HFFc6 (cell line): ENCODE results near the gene FBXW5. TPM values are rescaled to one million over a fixed set of nuclear protein-coding genes. Genes with fewer than 3 reads are reported as not detected.

ENCODE experiments used
- DNase-seq: peaks from one replicate; pipeline ENCODE4 v3.0.0-alpha.2; 2018
- H3K27ac Mint-ChIP-seq: 2 replicates; pipeline ENCODE4 v1.8.0; 2020; ENCODE audit warnings: mild to moderate bottlenecking, mixed read lengths
- H3K27me3 Mint-ChIP-seq: 2 replicates; pipeline ENCODE4 v1.8.0; 2021; ENCODE audit warnings: mild to moderate bottlenecking, moderate library complexity, mixed read lengths; ENCODE audit not compliant: insufficient read depth
- H3K36me3 Mint-ChIP-seq: 2 replicates; pipeline ENCODE4 v1.8.0; 2021; ENCODE audit warnings: low read depth, mixed read lengths
- H3K4me1 Mint-ChIP-seq: 2 replicates; pipeline ENCODE4 v1.8.0; 2020; ENCODE audit warnings: low read depth, mixed read lengths
- H3K4me3 Mint-ChIP-seq: 2 replicates; pipeline ENCODE4 v1.8.0; 2020; ENCODE audit warnings: mild to moderate bottlenecking, moderate library complexity, mixed read lengths
- H3K9me3 Mint-ChIP-seq: 2 replicates; pipeline ENCODE4 v1.8.0; 2020; ENCODE audit warnings: mild to moderate bottlenecking, mixed read lengths
- CTCF ChIP-seq: fragments of 200-600 bp; sonication (generic); IDR thresholded peaks from 2 replicates; pipeline ENCODE4 v1.5.0; 2021; ENCODE audit warnings: antibody characterized with exemption, mild to moderate bottlenecking
- total RNA-seq, 6 experiments: library from RNA; stranded (reverse); fragmentation: NEBNext Ultra II Directional; extraction: Animal tissue kit (Norgen Biotek cat#: 25700); gene quantifications; 2 replicates in 1 of 6; 3 replicates in 5 of 6; pipeline ENCODE4 v1.2.3, GENCODE V29; 2021

The FBXW5 gene
- total RNA-seq, 6 experiments from 2014 or later, result 89.1 to 102 (median 94.4) TPM

GRCh38 chr9:136964833-136965422, 20.4 kb upstream of the FBXW5 start:
- peaks cover 4% of the 10 kb centered on the region for H3K27me3 Mint-ChIP-seq
- TF ChIP-seq CTCF, result no peak
- H3K9me3 Mint-ChIP-seq, result no peaks in the 10 kb centered on the region
- H3K4me3 Mint-ChIP-seq, result no peak overlapping the region
- no peak for DNase-seq
- peaks cover 10% of the 10 kb centered on the region for H3K4me1 Mint-ChIP-seq
- no peak overlapping the region for H3K27ac Mint-ChIP-seq
- no peaks in the 10 kb centered on the region for H3K36me3 Mint-ChIP-seq

- H3K9me3 Mint-ChIP-seq, result no peaks in the 10 kb centered on the region
- H3K4me3 Mint-ChIP-seq, result no peak overlapping the region
Measured at GRCh38 chr9:136964171-136964689, 19.7 kb upstream of the FBXW5 start.

GRCh38 chr9:136963751-136964150, 19.2 kb upstream of the FBXW5 start:
- TF ChIP-seq CTCF, result no peak
- no peak for DNase-seq
- H3K36me3 Mint-ChIP-seq, result no peaks in the 10 kb centered on the region
- peaks cover 4% of the 10 kb centered on the region for H3K27me3 Mint-ChIP-seq
- peaks cover 10% of the 10 kb centered on the region for H3K4me1 Mint-ChIP-seq
- H3K4me3 Mint-ChIP-seq, result no peak overlapping the region
- no peaks in the 10 kb centered on the region for H3K9me3 Mint-ChIP-seq
- no peak overlapping the region for H3K27ac Mint-ChIP-seq

More at GRCh38 chr9:136964171-136964689, 19.7 kb upstream of the FBXW5 start:
- Mint-ChIP-seq H3K36me3 (no peaks in the 10 kb centered on the region), H3K27me3 (peaks cover 4% of the 10 kb centered on the region), H3K4me1 (peaks cover 10% of the 10 kb centered on the region), H3K27ac (no peak overlapping the region)
- no peak for DNase-seq
- no peak for TF ChIP-seq CTCF

- no peak for DNase-seq
- H3K27ac Mint-ChIP-seq, result no peak overlapping the region
- no peaks in the 10 kb centered on the region for H3K9me3 Mint-ChIP-seq
- TF ChIP-seq CTCF, result no peak
- H3K27me3 Mint-ChIP-seq, result peaks cover 4% of the 10 kb centered on the region
- H3K36me3 Mint-ChIP-seq, result no peaks in the 10 kb centered on the region
- peaks cover 10% of the 10 kb centered on the region for H3K4me1 Mint-ChIP-seq
- H3K4me3 Mint-ChIP-seq, result no peak overlapping the region
Measured at GRCh38 chr9:136963341-136963740, 18.8 kb upstream of the FBXW5 start.

GRCh38 chr9:136962701-136963248, 18.2 kb upstream of the FBXW5 start:
- no peak for DNase-seq
- H3K27me3 Mint-ChIP-seq, result peaks cover 4% of the 10 kb centered on the region
- no peak for TF ChIP-seq CTCF
- H3K4me1 Mint-ChIP-seq, result peaks cover 10% of the 10 kb centered on the region
- H3K27ac Mint-ChIP-seq, result no peak overlapping the region
- H3K36me3 Mint-ChIP-seq, result no peaks in the 10 kb centered on the region
- no peak overlapping the region for H3K4me3 Mint-ChIP-seq
- H3K9me3 Mint-ChIP-seq, result no peaks in the 10 kb centered on the region
